Measurements from ENCODE around the gene CSF1.
"Not testable (repeated sequence)": the region's sequence is repeated elsewhere in the genome, so short reads cannot be mapped to it uniquely, and the experiment has no call there.

The CSF1 gene

DNA sequence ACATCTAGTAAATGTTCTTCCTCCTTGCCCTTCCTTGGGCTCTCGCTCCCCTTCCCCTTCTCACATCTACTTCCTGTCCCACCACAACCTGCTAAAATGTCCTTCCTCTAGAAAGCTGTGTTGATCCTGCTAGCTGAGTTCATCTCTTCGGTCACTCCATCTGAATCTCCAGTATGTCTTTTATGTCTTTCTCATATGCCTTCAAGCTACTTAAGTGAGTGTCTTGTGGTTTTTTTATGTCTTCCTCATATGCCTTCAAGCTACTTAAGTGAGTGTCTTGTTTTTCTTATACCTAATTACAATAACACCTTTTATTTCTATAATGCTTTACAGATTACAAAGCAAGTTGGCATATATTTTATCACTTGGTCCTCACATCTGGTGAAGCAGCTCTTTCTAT is 33.9 kb downstream of the CSF1 start:
- no peak for DNase-seq (ENCODE audit: low spot score)

- no peak for DNase-seq (ENCODE audit: low spot score)
Measured at GRCh38 chr1:109946511-109946910, 35.9 kb downstream of the CSF1 start.

DNA sequence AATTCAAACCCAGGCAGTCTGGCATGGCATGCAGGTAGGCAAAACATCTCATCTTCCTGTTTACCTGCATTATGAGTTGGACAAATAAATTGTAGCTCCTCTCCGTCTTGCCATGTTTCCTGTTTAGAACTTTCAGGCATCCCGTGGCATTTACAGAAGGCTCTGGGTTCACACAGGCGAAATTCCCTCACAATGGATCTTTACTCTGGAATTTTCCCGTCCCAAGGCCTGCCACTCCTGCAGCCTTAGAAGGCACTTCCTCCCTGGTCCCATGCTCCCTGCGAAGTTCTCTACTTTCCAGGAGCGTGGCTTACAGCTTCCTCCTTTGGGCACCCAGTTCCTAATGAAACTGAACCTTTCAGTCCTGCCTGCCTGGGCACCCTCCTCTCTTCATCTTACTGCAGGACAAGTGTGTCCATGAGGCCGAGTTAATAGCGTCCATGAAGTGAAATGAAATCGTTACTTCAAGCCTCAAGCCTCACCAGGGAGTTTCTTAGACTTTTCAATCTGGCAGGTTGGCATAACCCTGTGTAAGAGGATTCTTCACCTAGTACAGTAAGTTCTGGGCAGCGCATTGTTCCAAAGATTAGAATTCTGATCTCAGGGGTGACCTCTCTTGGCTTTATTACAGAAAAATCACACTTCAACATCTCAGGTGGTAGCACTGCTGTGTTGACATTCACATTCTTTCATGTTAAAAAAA is 37.1 kb downstream of the CSF1 start:
- DNase-seq (ENCODE audit: low spot score) = no peak

DNA sequence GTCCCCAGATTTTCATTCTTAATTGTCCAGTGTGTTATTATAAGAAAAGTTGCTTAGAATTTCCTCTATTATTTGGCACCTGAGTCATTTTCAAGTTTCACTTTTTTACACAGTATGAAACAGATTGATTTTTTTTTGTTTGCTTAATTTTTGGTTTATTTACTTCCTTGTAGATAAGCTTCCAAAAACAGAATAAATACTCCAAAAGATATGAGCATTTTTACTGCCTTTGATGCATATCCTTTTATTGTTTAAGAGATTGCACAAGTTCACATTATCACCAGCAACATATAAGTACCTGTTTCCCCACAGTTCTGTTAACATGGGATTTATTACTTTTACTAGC is 37.6 kb downstream of the CSF1 start:
- DNase-seq (ENCODE audit: low spot score) = no peak

GRCh38 chr1:109950038-109950437 is 39.4 kb downstream of the CSF1 start:
- DNase-seq (ENCODE audit: low spot score) = no peak

- DNase-seq (ENCODE audit: low spot score) = no peak
Measured at GRCh38 chr1:109950509-109950908, 39.9 kb downstream of the CSF1 start.

GRCh38 chr1:109951501-109951900 is 40.9 kb downstream of the CSF1 start:
- not testable (repeated sequence) for DNase-seq (ENCODE audit: low spot score)

GRCh38 chr1:109954041-109954512 is 43.4 kb downstream of the CSF1 start:
- no peak for DNase-seq (ENCODE audit: low spot score)

GRCh38 chr1:109959632-109959973 is 49.0 kb downstream of the CSF1 start:
- no peak for DNase-seq (ENCODE audit: low spot score)

- DNase-seq (ENCODE audit: low spot score) = no peak
Measured at GRCh38 chr1:109959974-109960744, 49.5 kb downstream of the CSF1 start.

- DNase-seq (ENCODE audit: low spot score) = no peak
Measured at GRCh38 chr1:109960745-109961094, 50.1 kb downstream of the CSF1 start.

GRCh38 chr1:109963864-109964263 is 53.2 kb downstream of the CSF1 start:
- DNase-seq (ENCODE audit: low spot score) = no peak

- DNase-seq (ENCODE audit: low spot score) = no peak
Measured at GRCh38 chr1:109969146-109969829, 58.6 kb downstream of the CSF1 start.

GRCh38 chr1:109969907-109970306 is 59.3 kb downstream of the CSF1 start:
- DNase-seq (ENCODE audit: low spot score) = no peak

- no peak for DNase-seq (ENCODE audit: low spot score)
Measured at GRCh38 chr1:109971559-109971958, 60.9 kb downstream of the CSF1 start.

DNA sequence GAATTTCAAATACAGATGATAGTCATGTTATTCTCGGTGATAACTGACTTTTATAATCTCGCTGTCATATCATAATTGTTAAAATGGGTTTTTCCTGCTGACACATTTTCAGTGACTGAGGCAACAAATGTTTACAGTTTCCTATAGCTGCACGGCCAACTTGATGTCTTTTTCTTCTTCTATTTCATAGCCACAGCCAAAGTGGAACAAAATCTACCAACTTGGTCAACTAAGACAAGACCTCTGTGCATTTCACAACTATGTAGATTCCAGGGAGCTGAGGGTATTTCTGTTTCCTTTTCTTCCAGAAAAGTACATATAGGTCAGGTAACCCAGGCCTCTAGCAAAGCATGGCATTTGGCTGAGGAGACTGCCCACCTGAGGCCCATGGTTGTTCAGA is 63.5 kb downstream of the CSF1 start:
- DNase-seq (ENCODE audit: low spot score) = no peak

- no peak for DNase-seq (ENCODE audit: low spot score)
Measured at GRCh38 chr1:109975718-109976117, 65.1 kb downstream of the CSF1 start.

GRCh38 chr1:109976762-109977161 is 66.1 kb downstream of the CSF1 start:
- DNase-seq (ENCODE audit: low spot score) = no peak

- DNase-seq (ENCODE audit: low spot score) = no peak
Measured at GRCh38 chr1:109977225-109977624, 66.6 kb downstream of the CSF1 start.

DNA sequence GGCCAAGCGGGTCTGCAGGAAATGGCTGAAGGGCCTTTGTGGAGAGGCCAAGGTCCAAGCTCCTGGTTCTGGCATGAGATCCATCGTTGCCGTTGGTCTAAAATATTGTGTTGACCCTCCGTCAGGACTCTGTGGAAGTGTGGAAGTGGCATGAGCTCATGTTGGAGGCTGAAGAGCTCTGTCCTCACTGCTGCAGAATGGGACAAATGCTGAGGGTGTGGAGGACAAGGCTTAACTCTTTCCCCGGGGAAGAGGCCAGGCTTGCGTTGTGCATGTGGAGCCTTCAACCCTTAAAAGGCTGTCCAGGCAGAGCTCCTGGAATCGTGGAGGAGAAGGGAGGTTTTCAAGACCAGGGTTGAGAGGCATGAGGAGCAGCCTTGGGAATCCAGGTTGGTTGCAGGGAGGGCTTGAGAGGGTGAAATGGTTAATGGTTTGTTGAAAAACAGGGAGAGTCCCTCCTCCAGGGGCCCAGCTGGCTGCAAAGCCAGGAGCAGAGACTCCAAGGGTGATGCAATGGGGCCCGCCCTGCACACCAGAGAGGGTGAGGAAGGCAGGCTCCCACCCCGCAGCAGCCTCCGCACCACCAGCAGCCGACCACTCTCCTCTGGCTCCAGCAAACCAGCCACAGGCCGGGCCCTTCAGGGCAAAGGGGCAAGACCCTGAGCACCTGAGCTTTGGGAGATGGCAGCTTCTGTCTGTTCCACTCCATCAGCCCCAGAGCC is 67.2 kb downstream of the CSF1 start:
- DNase-seq (ENCODE audit: low spot score) = no peak

DNA sequence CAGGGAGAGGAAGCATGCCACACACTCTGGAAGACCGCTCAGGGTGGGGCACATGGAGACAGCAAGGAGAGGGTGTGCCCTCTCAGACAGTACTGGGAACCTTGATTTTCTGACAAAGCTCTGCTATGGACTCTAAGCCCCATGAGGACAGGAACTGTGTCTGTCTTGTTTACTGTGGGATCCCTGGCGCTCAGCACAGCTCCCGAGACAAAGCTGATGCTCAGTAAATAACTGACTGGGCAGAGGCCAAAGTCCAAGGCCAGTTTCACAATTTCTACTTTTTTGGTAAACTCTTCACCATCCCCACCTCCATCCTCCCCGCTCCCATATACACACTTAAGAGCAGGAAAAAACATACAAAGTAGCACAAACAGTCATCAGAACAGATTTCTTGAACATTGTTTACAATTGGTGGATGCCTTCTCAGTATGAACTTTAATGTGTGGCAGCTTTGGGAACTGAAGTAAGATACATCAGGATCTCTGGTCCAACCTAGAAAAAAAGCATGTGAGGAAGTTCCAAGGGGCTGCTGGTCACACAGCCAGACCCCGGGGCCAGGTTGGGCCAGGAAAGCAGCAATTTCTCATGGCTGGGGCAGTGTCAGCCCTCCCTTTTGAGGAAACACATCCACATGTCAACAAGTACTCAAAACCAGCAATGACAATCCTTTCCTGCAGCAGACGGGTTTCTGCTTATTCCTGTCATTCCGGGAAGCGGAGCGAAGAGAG is 68.3 kb downstream of the CSF1 start:
- no peak for DNase-seq (ENCODE audit: low spot score)

- no peak for DNase-seq (ENCODE audit: low spot score)
Measured at GRCh38 chr1:109979489-109980091, 68.9 kb downstream of the CSF1 start.

Data from hematopoietic multipotent progenitor cell treated with erythropoietin and hydrocortisone succinate and interleukin-3 and kit ligand, for 15 days (in vitro differentiated cells).